Left colon (tissue), 2 donors: ENCODE data around the gene ROBO3. TPM values are rescaled to one million over a fixed set of nuclear protein-coding genes. Genes with fewer than 3 reads are reported as not detected.
A peak's percentile ranks its signal among the peaks of the same experiment; 100 is the strongest.

Experiments
- ATAC-seq: fragments of 200-7000 bp; cut with Tn5 transposase; one replicate; pipeline ENCODE4 v1.9.1; 2020; ENCODE audit warnings: mild to moderate bottlenecking, moderate library complexity
- DNase-seq, 2 donors: peaks; one replicate each; pipeline ENCODE4 v3.0.0-alpha.2; 2020
- intact Hi-C, 2 donors: fragments of 100-400 bp; cut with DNase I in 1 of 2; cut with micrococcal nuclease in 1 of 2; formaldehyde crosslinking; loops; one replicate each; pipeline versions ENCODE4 v1.11.2 to v1.14.0; 2022; cut with DNase I, micrococcal nuclease
- total RNA-seq, 2 donors: library from RNA; stranded (reverse); fragmentation: NEBNext Ultra II Directional; extraction: Animal tissue kit (Norgen Biotek cat#: 25700); gene quantifications; one replicate each; pipeline ENCODE4 v1.2.1, GENCODE V29; 2021
- donor health status: DM: no; HTN: no; CAD: no.
- donor health status: DM: yes; HTN: yes; CAD: no.

The ROBO3 gene
- total RNA-seq, 2 donors from 2014 or later: 9.2 to 12.0 TPM

GRCh38 chr11:124872741-124873140 lies 7.5 kb downstream of the ROBO3 start:
- no peak for ATAC-seq
- no peak for DNase-seq
- intact Hi-C loops: no loop called here

GRCh38 chr11:124873951-124874350 lies 8.7 kb downstream of the ROBO3 start:
- DNase-seq: no peak
- intact Hi-C loops: no loop called here
- no peak for ATAC-seq

GRCh38 chr11:124874571-124875255 lies 9.5 kb downstream of the ROBO3 start:
- DNase-seq: no peak
- intact Hi-C loops: no loop called here
- no peak for ATAC-seq

- DNase-seq (no peak), ATAC-seq (no peak)
- intact Hi-C loops: no loop called here
Measured at GRCh38 chr11:124875401-124875800, 10.2 kb downstream of the ROBO3 start.

GRCh38 chr11:124875943-124876817 lies 10.9 kb downstream of the ROBO3 start:
- DNase-seq: peak; percentile 88 to 90

GRCh38 chr11:124876818-124877630 lies 11.8 kb downstream of the ROBO3 start:
- intact Hi-C loops: no loop called here
- no peak for ATAC-seq
- no peak for DNase-seq

More at GRCh38 chr11:124875943-124876817, 10.9 kb downstream of the ROBO3 start:
- intact Hi-C loops: no loop called here
- ATAC-seq: peak; percentile 94

GRCh38 chr11:124877631-124877909 lies 12.3 kb downstream of the ROBO3 start:
- intact Hi-C loops: no loop called here
- ATAC-seq: no peak
- DNase-seq: no peak

GRCh38 chr11:124877910-124878758 lies 12.9 kb downstream of the ROBO3 start:
- DNase-seq (no peak), ATAC-seq (no peak)

DNA sequence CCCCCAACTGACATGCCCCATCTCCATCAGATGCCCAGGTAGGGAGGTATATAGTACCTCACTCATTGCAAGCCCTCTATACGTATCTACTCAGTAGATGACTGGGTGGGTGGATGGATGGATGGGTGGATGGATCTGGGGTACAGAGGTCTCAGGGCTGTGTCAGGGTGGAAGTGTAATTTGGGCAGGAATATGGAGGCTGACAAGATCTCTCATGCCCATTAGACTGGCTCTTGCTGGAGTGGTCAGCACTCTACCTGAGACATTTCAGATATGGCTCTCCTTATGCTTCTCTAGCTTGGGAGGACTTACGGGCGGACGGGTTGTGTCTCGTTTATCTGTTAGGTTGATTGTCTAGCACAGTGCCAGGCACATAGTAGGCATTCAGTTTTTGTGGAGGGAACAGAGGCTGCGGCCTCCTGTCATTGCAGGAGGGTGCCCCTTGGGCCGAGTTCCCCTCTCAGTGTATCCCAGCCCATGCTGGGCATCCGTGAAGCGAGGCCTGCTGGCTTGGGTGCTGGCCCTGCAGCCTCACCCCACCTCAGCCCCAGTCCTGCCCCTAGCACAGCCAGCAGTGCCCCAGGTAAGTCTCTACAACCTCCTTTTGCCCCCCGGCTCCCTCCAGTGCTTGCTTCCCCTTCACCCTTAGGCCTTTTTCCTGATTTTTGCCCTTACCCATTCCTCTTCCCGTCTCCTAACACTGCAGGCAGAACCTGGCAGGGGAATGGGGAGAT lies 13.7 kb downstream of the ROBO3 start:
- ATAC-seq (no peak), DNase-seq (no peak)
- intact Hi-C loops: no loop called here

More at GRCh38 chr11:124877910-124878758, 12.9 kb downstream of the ROBO3 start:
- intact Hi-C loops: no loop called here

GRCh38 chr11:124879493-124880289 lies 14.5 kb downstream of the ROBO3 start:
- intact Hi-C loops: no loop called here
- no peak for DNase-seq
- ATAC-seq: no peak

DNA sequence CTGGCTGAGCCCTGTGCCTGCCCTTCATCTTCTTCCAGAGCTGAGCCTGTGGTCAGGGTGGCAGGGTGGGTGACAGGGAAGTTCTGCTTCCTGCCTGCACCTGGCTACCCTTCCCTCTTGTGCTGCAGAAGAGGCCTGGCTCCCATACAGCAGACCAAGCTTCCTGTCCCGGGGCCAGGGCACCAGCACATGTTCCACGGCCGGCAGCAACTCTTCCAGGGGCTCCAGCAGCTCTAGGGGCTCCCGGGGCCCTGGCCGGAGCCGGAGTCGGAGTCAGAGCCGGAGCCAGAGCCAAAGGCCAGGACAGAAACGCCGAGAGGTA lies 15.0 kb downstream of the ROBO3 start:
- intact Hi-C loops: no loop called here
- ATAC-seq: no peak
- DNase-seq: no peak

GRCh38 chr11:124880958-124881357 lies 15.7 kb downstream of the ROBO3 start:
- ATAC-seq (no peak), DNase-seq (no peak)

DNA sequence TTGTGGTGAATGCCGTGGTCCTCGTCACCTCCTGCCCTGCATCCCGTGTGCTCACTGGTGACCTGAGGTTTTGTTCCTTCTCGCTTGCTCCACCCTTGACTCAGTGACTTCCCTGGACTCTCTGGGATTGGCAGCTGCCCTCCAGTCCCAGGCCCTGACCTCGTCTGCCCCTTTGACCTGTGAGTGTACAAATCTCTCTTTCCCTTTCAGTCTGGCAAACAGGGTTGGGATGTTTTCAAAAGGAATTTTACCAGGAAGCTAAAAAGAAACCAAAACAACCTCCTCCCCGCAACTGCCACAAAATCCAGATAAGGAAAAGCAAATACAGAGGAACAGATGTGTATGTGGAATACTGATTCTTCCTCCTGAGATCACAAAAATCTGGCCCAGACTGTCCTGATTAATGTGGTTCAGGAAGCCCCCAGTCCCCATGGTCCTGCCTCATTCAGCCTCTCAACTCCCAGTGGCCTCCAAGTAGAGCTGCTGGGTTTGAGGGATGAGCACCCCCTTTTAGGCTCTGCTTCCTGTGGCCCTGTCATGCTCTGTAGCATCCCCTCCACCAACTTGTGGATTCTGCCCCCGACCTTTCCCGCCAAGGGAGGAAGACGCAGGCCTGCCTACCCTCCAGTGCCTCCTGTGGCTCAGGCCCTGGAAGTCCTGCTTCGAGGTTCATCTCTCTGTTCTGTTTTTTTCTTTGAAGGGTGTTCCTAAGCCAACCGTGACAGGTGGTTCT lies 17.3 kb downstream of the ROBO3 start:
- ATAC-seq: peak; percentile 56
- intact Hi-C loops: no loop called here
- DNase-seq: no peak

More at GRCh38 chr11:124880958-124881357, 15.7 kb downstream of the ROBO3 start:
- intact Hi-C loops: no loop called here

DNA sequence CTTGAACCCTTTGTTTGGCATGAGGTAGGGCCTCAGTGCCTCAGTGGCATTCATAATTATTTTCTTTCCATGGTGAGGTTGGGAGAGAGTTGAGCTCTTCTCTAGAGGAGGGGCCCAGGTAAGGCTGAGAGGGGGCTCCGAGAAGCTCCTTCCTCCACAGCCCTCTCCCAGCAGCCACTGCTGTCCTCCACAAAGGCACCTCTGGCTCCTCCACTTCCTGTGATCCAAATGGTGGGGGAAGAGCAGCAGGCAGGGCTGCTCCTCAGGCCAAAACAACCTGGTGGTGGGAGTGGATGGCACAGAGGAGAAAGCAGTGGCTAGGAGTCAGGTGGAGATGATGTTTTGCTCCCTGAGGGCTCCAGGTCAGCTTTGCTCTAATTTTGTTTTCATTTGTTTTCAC lies 19.1 kb downstream of the ROBO3 start:
- no peak for DNase-seq

DNA sequence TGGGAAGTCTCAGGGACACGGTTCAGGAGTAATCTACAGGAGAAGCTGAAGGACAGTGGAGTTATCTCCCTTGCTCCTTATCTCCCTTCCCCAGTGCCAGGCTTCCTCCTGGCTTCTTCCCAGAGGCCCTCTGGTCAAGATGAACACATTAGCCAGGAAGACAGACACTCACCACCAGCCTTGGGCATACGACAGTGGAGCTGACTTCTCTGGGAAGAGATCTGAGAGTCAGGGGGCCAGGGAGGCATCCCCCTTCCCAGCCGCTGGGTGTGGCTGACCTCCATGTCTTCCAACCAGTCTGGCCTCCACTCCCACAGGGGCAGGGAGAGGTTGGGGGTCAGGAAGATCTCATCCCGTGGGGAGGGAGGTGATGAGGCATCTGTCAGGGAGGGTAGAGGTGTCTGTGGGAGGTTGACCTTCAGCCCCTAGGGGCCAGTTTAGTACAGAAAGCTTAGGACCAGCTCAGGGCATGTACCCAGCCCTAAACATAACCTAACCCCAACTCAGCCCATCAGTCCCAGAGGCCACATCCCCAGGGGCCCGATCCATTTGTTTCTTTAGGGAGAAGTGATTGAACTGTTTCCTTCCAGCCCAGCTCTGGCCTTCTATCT lies 19.7 kb downstream of the ROBO3 start:
- DNase-seq (no peak), ATAC-seq (no peak)
- intact Hi-C loops: no loop called here

More for the DNA sequence above, 19.1 kb downstream of the ROBO3 start:
- no peak for ATAC-seq
- intact Hi-C loops: no loop called here

GRCh38 chr11:124886476-124886875 lies 21.2 kb downstream of the ROBO3 start:
- intact Hi-C loops: no loop called here
- no peak for DNase-seq
- no peak for ATAC-seq
